K562 (cell line): Measurements from ENCODE around the gene ASMT. TPM values are rescaled to one million over a fixed set of nuclear protein-coding genes. Genes with fewer than 3 reads are reported as not detected.
"Not testable (repeated sequence)": the region's sequence is repeated elsewhere in the genome, so short reads cannot be mapped to it uniquely, and the experiment has no call there.

Source experiments
- ATAC-seq: fragments of 200-7000 bp; cut with Tn5 transposase; 3 replicates; pipeline ENCODE4 v1.9.1; 2020; ENCODE audit warnings: moderate library complexity
- Bru-seq: library from RNA; stranded (reverse); fragments of 400-500 nt; gene quantifications from one replicate; lab custom pipeline; 2021; lab: Mats Ljungman, UMichigan
- BruChase-seq, 2 experiments: library from RNA; stranded (reverse); fragments of 400-500 nt; gene quantifications; one replicate each; lab custom pipeline; 2021; lab: Mats Ljungman, UMichigan
- BruUV-seq: library from RNA; stranded (reverse); fragments of 400-500 nt; replicated peaks from 2 replicates; lab custom pipeline; 2021; lab: Mats Ljungman, UMichigan
- CTCF ChIA-PET: fragments of 300-600 bp; formaldehyde crosslinking; extraction: SDS; loops from one replicate; lab custom pipeline; 2021; ENCODE audit warnings: low intra/inter-chr PET ratio; lab: Yijun Ruan, JAX
- POLR2A ChIA-PET: fragments of 300-600, 350-650 bp; sonication (Branson Sonifier 250); formaldehyde crosslinking; extraction: SDS; loops from one replicate; lab custom pipeline; 2021; ENCODE audit warnings: antibody characterized with exemption, inconsistent platforms; lab: Yijun Ruan, JAX
- DNase-seq, 4 experiments: peaks; one replicate each; pipeline versions ENCODE4 v3.0.0 to v3.0.0-alpha.2; 2011 to 2018; ENCODE audit warnings: low spot score in 3 of 4, mixed read lengths in 3 of 4; ENCODE audit errors: extremely low read depth in 1 of 4
- FAIRE-seq: peaks from 2 replicates; lab custom pipeline; 2011; peaks lifted over from hg19 to GRCh38; lab: Jason Lieb, UNC
- H2AFZ ChIP-seq: 2 replicates; pipeline ENCODE4 v1.6.0; 2011; ENCODE audit warnings: low read depth, low read length, control low read depth, inconsistent platforms
- H3K27ac ChIP-seq: fragments of 200-600 bp; 3 replicates; pipeline ENCODE4 v1.8.0; 2011; ENCODE audit warnings: low read depth, mild to moderate bottlenecking, control low read depth, inconsistent platforms, low read length, moderate library complexity, mixed read lengths; ENCODE audit errors: extremely low read depth
- H3K27me3 ChIP-seq, 2 experiments: fragments of 300-600 bp in 1 of 2; 2 replicates in 1 of 2; 3 replicates in 1 of 2; pipeline versions ENCODE4 v1.6.0 to v1.8.0; 2011; ENCODE audit warnings: inconsistent platforms in 2 of 2, low read length in 2 of 2, mild to moderate bottlenecking in 1 of 2, mixed read lengths in 1 of 2, moderate library complexity in 1 of 2; ENCODE audit not compliant: control insufficient read depth in 2 of 2, insufficient read depth in 2 of 2
- H3K36me3 ChIP-seq: fragments of 300-600 bp; 3 replicates; pipeline ENCODE4 v1.8.0; 2011; ENCODE audit warnings: mild to moderate bottlenecking, low read length, inconsistent platforms; ENCODE audit not compliant: control insufficient read depth, insufficient read depth
- H3K4me1 ChIP-seq, 2 experiments: fragments of 200-600 bp in 1 of 2; replicated peaks in 1 of 2; 2 replicates in 1 of 2; 3 replicates in 1 of 2; pipeline versions ENCODE4 v1.5.1 to v1.8.0; 2011; ENCODE audit warnings: inconsistent platforms in 2 of 2, low read length in 2 of 2, mild to moderate bottlenecking in 1 of 2, mixed read lengths in 1 of 2, moderate library complexity in 1 of 2; ENCODE audit not compliant: control insufficient read depth in 2 of 2, insufficient read depth in 2 of 2
- H3K4me2 ChIP-seq: 2 replicates; pipeline ENCODE4 v1.6.1; 2011; ENCODE audit warnings: low read length, control low read depth, inconsistent platforms, mixed read lengths; ENCODE audit not compliant: insufficient read depth
- H3K4me3 ChIP-seq: fragments of 200-600 bp; sonication (generic), shearing (Covaris generic); 2 replicates; pipeline ENCODE4 v1.5.1; 2016; ENCODE audit warnings: control low read depth, inconsistent platforms
- H3K79me2 ChIP-seq: fragments of 200-600 bp; 3 replicates; pipeline ENCODE4 v1.8.0; 2011; ENCODE audit warnings: low read length, inconsistent platforms; ENCODE audit not compliant: control insufficient read depth, insufficient read depth
- H3K9ac ChIP-seq, 2 experiments: 2 replicates each; pipeline versions ENCODE4 v1.6.0 to v1.6.1; 2011; ENCODE audit warnings: low read depth in 2 of 2, low read length in 2 of 2, control low read depth in 1 of 2, inconsistent platforms in 1 of 2, mild to moderate bottlenecking in 1 of 2, mixed read lengths in 1 of 2; ENCODE audit not compliant: insufficient read depth in 1 of 2
- H3K9me1 ChIP-seq: one replicate; pipeline ENCODE4 v1.6.0; 2011; ENCODE audit warnings: inconsistent platforms, mild to moderate bottlenecking, low read length, moderate library complexity; ENCODE audit not compliant: control insufficient read depth, insufficient read depth
- H3K9me3 ChIP-seq: replicated peaks from 2 replicates; pipeline ENCODE4 v1.5.1; 2011; ENCODE audit warnings: low read depth, low read length, inconsistent platforms; ENCODE audit not compliant: control insufficient read depth, insufficient read depth
- H4K20me1 ChIP-seq: replicated peaks from 2 replicates; pipeline ENCODE4 v1.6.1; 2011; ENCODE audit warnings: low read length, inconsistent platforms, mixed read lengths; ENCODE audit not compliant: control insufficient read depth, insufficient read depth
- BCOR ChIP-seq: fragments of 450-650 bp; IDR thresholded peaks from 2 replicates; pipeline ENCODE4 v1.6.1; 2016
- CTBP1 ChIP-seq: fragments of 450-650 bp; IDR thresholded peaks from 2 replicates; pipeline ENCODE4 v1.6.1; 2016; ENCODE audit warnings: borderline replicate concordance
- MAZ ChIP-seq, 2 experiments: fragments of 450-650 bp in 1 of 2; sonication (generic) in 1 of 2; formaldehyde crosslinking; IDR thresholded peaks in 1 of 2; conservative IDR thresholded peaks in 1 of 2; 2 replicates each; pipeline versions ENCODE4 v1.4.0 to v1.5.0; 2020; ENCODE audit warnings: mild to moderate bottlenecking in 1 of 2, missing genetic modification reagents in 1 of 2
- RUNX1 ChIP-seq: sonication (generic); IDR thresholded peaks from 2 replicates; pipeline ENCODE4 v1.6.1; 2016; ENCODE audit warnings: antibody characterized with exemption, low read depth
- ZBTB17 ChIP-seq: fragments of 450-650 bp; formaldehyde crosslinking; IDR thresholded peaks from 2 replicates; pipeline ENCODE4 v1.4.0; 2020; ENCODE audit warnings: mild to moderate bottlenecking
- ZFP36 ChIP-seq: fragments of 150-350 bp; IDR thresholded peaks from 2 replicates; pipeline ENCODE4 v1.6.1; 2018; ENCODE audit warnings: low read length, low read depth; ENCODE audit not compliant: partially characterized antibody
- ZNF644 ChIP-seq: fragments of 200-800 bp; sonication (Bioruptor generic); IDR thresholded peaks from 2 replicates; pipeline ENCODE4 v1.6.1; 2016; ENCODE audit warnings: low read depth, missing genetic modification characterization, missing compliant biosample characterization
- WGBS: fragments of 100-300 bp; shearing (Covaris generic); methylation state at CpG from one replicate; pipeline ENCODE4 v1.1.6; 2016; ENCODE audit warnings: low coverage, mixed read lengths; ENCODE audit not compliant: insufficient coverage; ENCODE audit errors: missing lambda C conversion rate; 5-methylcytosine and 5-hydroxymethylcytosine counted together
- in situ Hi-C: fragments of 300-500 bp; cut with MboI; formaldehyde crosslinking; loops from 4 replicates; pipeline ENCODE4 v1.15.0; 2018; ENCODE audit warnings: inconsistent platforms, mixed read lengths
- intact Hi-C: fragments of 100-400 bp; cut with micrococcal nuclease; formaldehyde crosslinking; loops from 2 replicates; pipeline ENCODE4 v1.14.2; 2022
- long read RNA-seq, 3 experiments: library from polyadenylated mRNA in 2 of 3; library from RNA in 1 of 3; unstranded in 2 of 3; stranded (forward) in 1 of 3; transcript quantifications; one replicate each; pipeline ENCODE4 v2.0.0, GENCODE V29; 2019 to 2022
- polyA minus RNA-seq, 3 experiments: library from RNA; depleted of rRNA, polyadenylated mRNA; stranded (reverse); fragments of >200 nt; gene quantifications; 2 replicates each; pipeline ENCODE4 v1.2.3, GENCODE V29; 2011
- polyA plus RNA-seq, 8 experiments: library from polyadenylated mRNA; depleted of rRNA in 4 of 8; stranded (reverse) in 5 of 8; unstranded in 3 of 8; fragments of >200 nt; fragmentation: Nextera tagmentation in 2 of 8; fragmentation: Illumina TruSeq in 1 of 8; extraction: Ambion mirVana in 2 of 8; extraction: Trizol in 1 of 8; gene quantifications; 2 replicates each; pipeline versions ENCODE4 v1.2.1 to v1.2.3, GENCODE V29; 2011 to 2014; ENCODE audit warnings: inconsistent platforms in 1 of 8, missing spikeins in 1 of 8
- total RNA-seq, 7 experiments: library from RNA; depleted of rRNA in 6 of 7; stranded (reverse); fragments of >200 nt in 6 of 7; fragmentation: Illumina TruSeq in 2 of 7; extraction: Trizol in 2 of 7; gene quantifications; 2 replicates each; pipeline versions ENCODE4 v1.2.1 to v1.2.3, GENCODE V29; 2011 to 2021; ENCODE audit warnings: low replicate concordance in 1 of 7

ASMT gene, protein sequence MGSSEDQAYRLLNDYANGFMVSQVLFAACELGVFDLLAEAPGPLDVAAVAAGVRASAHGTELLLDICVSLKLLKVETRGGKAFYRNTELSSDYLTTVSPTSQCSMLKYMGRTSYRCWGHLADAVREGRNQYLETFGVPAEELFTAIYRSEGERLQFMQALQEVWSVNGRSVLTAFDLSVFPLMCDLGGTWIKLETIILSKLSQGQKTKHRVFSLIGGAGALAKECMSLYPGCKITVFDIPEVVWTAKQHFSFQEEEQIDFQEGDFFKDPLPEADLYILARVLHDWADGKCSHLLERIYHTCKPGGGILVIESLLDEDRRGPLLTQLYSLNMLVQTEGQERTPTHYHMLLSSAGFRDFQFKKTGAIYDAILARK
- total RNA-seq (2011; cell fraction: chromatin; rRNA removed; ENCODE audit: low replicate concordance): not detected in 2 replicates
- not detected in 2 replicates for total RNA-seq (2011; cell fraction: nucleolus; rRNA removed)
- not detected in 2 replicates for total RNA-seq (2011; cell fraction: nucleoplasm; rRNA removed)
- 0.16 TPM in 1 of 2 replicates, not detected in the other for total RNA-seq (2014; rRNA removed)
- not detected in 2 replicates for total RNA-seq (2014; rRNA removed; fragmentation: Illumina TruSeq; extraction: Trizol)
- total RNA-seq (2015; rRNA removed; fragmentation: Illumina TruSeq; extraction: Trizol): not detected in 2 replicates
- not detected in 2 replicates for total RNA-seq (2021)
- 0.20 TPM in 1 of 2 replicates, not detected in the other for polyA plus RNA-seq (2011; rRNA removed)
- 0.04 TPM in 1 of 2 replicates, not detected in the other for polyA plus RNA-seq (2011; cell fraction: cytosol; rRNA removed)
- not detected in 2 replicates for polyA plus RNA-seq (2011; cell fraction: nucleus; rRNA removed)
- 0.07 and 0.17 TPM in 2 replicates for polyA plus RNA-seq (2012)
- polyA plus RNA-seq (2014; fragmentation: Illumina TruSeq; extraction: Trizol): 0.17 TPM in 1 of 2 replicates, not detected in the other
- under 1 TPM in 1 of 2 experiments, not detected in 1; 0.06 TPM for polyA plus RNA-seq (2014; fragmentation: Nextera tagmentation; extraction: Ambion mirVana)
- polyA plus RNA-seq (2014; rRNA removed): not detected in 2 replicates
- not detected in 2 replicates for polyA minus RNA-seq (2011; rRNA and poly(A)+ RNA removed)
- polyA minus RNA-seq (2011; cell fraction: cytosol; rRNA and poly(A)+ RNA removed): not detected in 2 replicates
- not detected in 2 replicates for polyA minus RNA-seq (2011; cell fraction: nucleus; rRNA and poly(A)+ RNA removed)
- not detected for Bru-seq, nascent RNA
- percentile 12 among the genes with signal in this experiment for BruChase-seq, experiment 1, labeled RNA remaining after a 2-hour chase
- percentile 9 among the genes with signal in this experiment for BruChase-seq, experiment 2, labeled RNA remaining after a 6-hour chase
- long read RNA-seq, experiment 1: 0 reads
- long read RNA-seq, experiment 2: 0 reads
- long read RNA-seq, experiment 3: 0 reads

DNA sequence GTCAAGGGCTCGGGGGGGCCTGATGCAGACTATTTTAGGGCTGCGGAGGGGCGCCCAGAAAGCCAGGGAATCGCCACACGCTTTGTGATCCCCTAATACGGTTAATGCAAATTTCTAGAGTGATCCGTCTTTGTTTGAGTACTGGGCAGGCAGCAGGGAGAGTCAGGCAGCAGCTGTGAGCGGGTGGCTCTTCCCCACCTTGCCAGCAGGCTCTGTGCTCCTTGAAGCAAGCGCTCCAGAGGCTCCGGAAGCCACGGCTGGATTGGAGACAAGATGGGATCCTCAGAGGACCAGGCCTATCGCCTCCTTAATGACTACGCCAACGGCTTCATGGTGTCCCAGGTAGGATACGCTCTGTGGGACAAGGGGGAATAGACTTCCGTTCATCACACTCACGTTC, at the start of gene ASMT:
TSS of gene ASMT (plus strand) at position 133 of the 400 bp plus-strand sequence. CDS start at position 274, 141 bp downstream.
- WGBS: 12% methylated on average over 17 of the region's 17 CpGs
- H2AFZ ChIP-seq: no peak within 1 kb of the TSS
- ChIA-PET POLR2A (no interaction called here), CTCF (no interaction called here)
- H3K4me3 ChIP-seq: no peak within 1 kb of the TSS
- no peaks in the 10 kb centered on the region for H3K36me3 ChIP-seq
- H3K9me3 ChIP-seq: no peaks in the 10 kb centered on the region
- no peaks in the 10 kb centered on the region for H3K9me1 ChIP-seq
- no peaks in the 10 kb centered on the region; a peak in 1 of 5 replicates for H3K4me1 ChIP-seq
- ATAC-seq (no peak), FAIRE-seq (no peak), DNase-seq (no peak)
- H3K27ac ChIP-seq: no peak within 1 kb of the TSS
- no peaks in the 10 kb centered on the region for H3K79me2 ChIP-seq
- no TSS peak for BruUV-seq
- no peak within 1 kb of the TSS for H3K4me2 ChIP-seq
- H3K27me3 ChIP-seq: peaks cover 3 to 16% of the 10 kb centered on the region in 2 experiments; a peak in 3 of 5 replicates
- TF ChIP-seq ZNF644 (tag) (no peak), ZFP36 (no peak), BCOR (no peak), CTBP1 (no peak), RUNX1 (no peak), ZBTB17 (CRISPR knock-in tag) (no peak), MAZ (CRISPR knock-in tag; conservative IDR thresholded peaks at IDR 0.05 in 1 of 2, IDR thresholded peaks at IDR 0.05 in 1 of 2) (no peak)
- in situ Hi-C loops: no loop called here
- no peaks in the 10 kb centered on the region for H4K20me1 ChIP-seq
- H3K9ac ChIP-seq: no peak within 1 kb of the TSS
- intact Hi-C loops: no loop called here

DNA sequence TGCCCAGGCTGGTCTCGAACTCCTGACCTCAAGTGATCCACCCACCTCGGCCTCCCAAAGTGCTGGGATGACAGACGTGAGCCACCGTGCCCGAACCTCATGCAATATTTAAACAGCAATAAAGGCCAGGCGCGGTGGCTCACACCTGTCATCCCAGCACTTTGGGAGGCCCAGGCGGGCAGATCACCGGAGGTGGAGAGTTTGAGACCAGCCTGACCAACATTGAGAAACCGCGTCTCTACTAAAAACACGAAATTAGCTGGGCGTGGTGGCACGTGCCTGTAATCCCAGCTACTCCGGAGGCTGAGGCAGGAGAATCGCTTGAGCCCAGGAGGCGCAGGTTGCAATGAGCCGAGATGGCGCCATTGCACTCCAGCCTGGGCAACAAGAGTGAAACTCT, 40.7 kb upstream of the ASMT start:
- H3K36me3 ChIP-seq, H2AFZ ChIP-seq, H3K27ac ChIP-seq, H3K9me3 ChIP-seq, H3K9me1 ChIP-seq, H3K27me3 ChIP-seq, H3K4me2 ChIP-seq, H3K79me2 ChIP-seq, H3K9ac ChIP-seq, H4K20me1 ChIP-seq, H3K4me3 ChIP-seq, CTCF ChIA-PET, POLR2A ChIA-PET, ATAC-seq, FAIRE-seq, H3K4me1 ChIP-seq, intact Hi-C loops, DNase-seq, BruUV-seq: not testable (repeated sequence)
- in situ Hi-C loops: loop anchor here (10.0 kb wide), 1 partner anchor 109 kb away; no protein-coding TSS in a partner anchor
- 10% methylated on average over 15 of the region's 19 CpGs for WGBS
